Right renal pelvis (tissue), 4 donors: ENCODE data around the gene TPRG1. TPM values are rescaled to one million over a fixed set of nuclear protein-coding genes. Genes with fewer than 3 reads are reported as not detected.

Experiments
- DNase-seq, 4 donors: peaks; one replicate each; pipeline ENCODE4 v3.0.0-alpha.2; 2013; ENCODE audit warnings: low read depth in 4 of 4, low spot score in 3 of 4, missing footprints in 1 of 4
- polyA plus RNA-seq, 4 donors: library from polyadenylated mRNA; unstranded; fragments of 120-200 nt; gene quantifications; one replicate each; pipeline ENCODE4 v1.2.1, GENCODE V29; 2013; ENCODE audit not compliant: insufficient read length in 4 of 4

TPRG1 gene
- polyA plus RNA-seq, 4 donors, result 0.22 to 0.79 (median 0.63) TPM

GRCh38 chr3:189273736-189274135, 102.0 kb downstream of the TPRG1 start:
- DNase-seq, result no peak

- no peak for DNase-seq
Observed at GRCh38 chr3:189275182-189275581, 103.4 kb downstream of the TPRG1 start.

GRCh38 chr3:189275852-189276251, 104.1 kb downstream of the TPRG1 start:
- DNase-seq, result no peak

- DNase-seq, result no peak
Observed at GRCh38 chr3:189276444-189277219, 104.9 kb downstream of the TPRG1 start.

GRCh38 chr3:189277711-189278110, 105.9 kb downstream of the TPRG1 start:
- no peak for DNase-seq

- no peak for DNase-seq
Observed at GRCh38 chr3:189278221-189278620, 106.5 kb downstream of the TPRG1 start.

- no peak for DNase-seq
Observed at GRCh38 chr3:189282189-189282588, 110.4 kb downstream of the TPRG1 start.

- DNase-seq, result no peak
Observed at GRCh38 chr3:189282741-189283140, 111.0 kb downstream of the TPRG1 start.

- DNase-seq, result no peak
Observed at GRCh38 chr3:189286188-189286587, 114.4 kb downstream of the TPRG1 start.

GRCh38 chr3:189286916-189287315, 115.1 kb downstream of the TPRG1 start:
- DNase-seq, result no peak

- DNase-seq, result no peak
Observed at GRCh38 chr3:189288348-189289235, 116.8 kb downstream of the TPRG1 start.

GRCh38 chr3:189289251-189289650, 117.5 kb downstream of the TPRG1 start:
- DNase-seq, result no peak

GRCh38 chr3:189292667-189293484, 121.1 kb downstream of the TPRG1 start:
- DNase-seq, result no peak

GRCh38 chr3:189294649-189295048, 122.9 kb downstream of the TPRG1 start:
- DNase-seq, result no peak

GRCh38 chr3:189295089-189295488, 123.3 kb downstream of the TPRG1 start:
- no peak for DNase-seq

GRCh38 chr3:189297932-189298331, 126.2 kb downstream of the TPRG1 start:
- DNase-seq, result no peak

- no peak for DNase-seq
Observed at GRCh38 chr3:189298469-189299375, 127.0 kb downstream of the TPRG1 start.

GRCh38 chr3:189300345-189300744, 128.6 kb downstream of the TPRG1 start:
- no peak for DNase-seq

- DNase-seq, result no peak
Observed at GRCh38 chr3:189301479-189301878, 129.7 kb downstream of the TPRG1 start.

- no peak for DNase-seq
Observed at GRCh38 chr3:189303584-189303983, 131.8 kb downstream of the TPRG1 start.
